Activated CD8-positive, alpha-beta T cell treated with anti-CD3 and anti-CD28 coated beads for 36 hours (primary cell): Measurements from ENCODE around the gene GPR156. TPM values are rescaled to one million over a fixed set of nuclear protein-coding genes. Genes with fewer than 3 reads are reported as not detected.

Source experiments
- ATAC-seq: fragments of 200-7000 bp; cut with Tn5 transposase; one replicate; pipeline ENCODE4 v1.10.0; 2021; ENCODE audit warnings: mild to moderate bottlenecking, moderate library complexity
- CTCF ChIA-PET: fragments of 350-600 bp; sonication (Branson Sonifier 250); formaldehyde crosslinking; loops from one replicate; lab custom pipeline; 2021; ENCODE audit warnings: antibody characterized with exemption; lab: Charles Lee
- POLR2A ChIA-PET: fragments of 350-600 bp; sonication (Branson Sonifier 250); formaldehyde crosslinking; loops from one replicate; lab custom pipeline; 2021; ENCODE audit warnings: antibody characterized with exemption; lab: Charles Lee
- DNase-seq: peaks from one replicate; pipeline ENCODE4 v3.0.0-alpha.2; 2020
- H3K27ac Mint-ChIP-seq: one replicate; pipeline ENCODE4 v1.8.0; 2021; ENCODE audit warnings: mild to moderate bottlenecking, mixed read lengths
- H3K27me3 Mint-ChIP-seq: one replicate; pipeline ENCODE4 v1.8.0; 2021; ENCODE audit warnings: mixed read lengths
- H3K36me3 Mint-ChIP-seq: one replicate; pipeline ENCODE4 v1.8.0; 2021; ENCODE audit warnings: low read depth, mixed read lengths
- H3K4me1 Mint-ChIP-seq: one replicate; pipeline ENCODE4 v1.8.0; 2021; ENCODE audit warnings: low read depth, mixed read lengths
- H3K4me3 Mint-ChIP-seq: one replicate; pipeline ENCODE4 v1.8.0; 2021; ENCODE audit warnings: mild to moderate bottlenecking, moderate library complexity, mixed read lengths
- H3K9me3 Mint-ChIP-seq: one replicate; pipeline ENCODE4 v1.8.0; 2021; ENCODE audit warnings: mixed read lengths
- intact Hi-C: fragments of 100-400 bp; cut with micrococcal nuclease; formaldehyde crosslinking; loops from one replicate; pipeline ENCODE4 v1.10.0; 2022
- total RNA-seq, 2 experiments: library from RNA; stranded (reverse); gene quantifications; one replicate each; pipeline ENCODE4 v1.2.3, GENCODE V29; 2021
- TF ChIP-seq, protein P1 (sequence below): fragments of 200-600 bp; IDR thresholded peaks from one replicate; pipeline ENCODE4 v1.8.0; 2022; ENCODE audit warnings: antibody characterized with exemption, mild to moderate bottlenecking

GPR156 gene
- total RNA-seq, 2 experiments from 2014 or later = not detected

- Mint-ChIP-seq H3K4me3 (no peak overlapping the region), H3K4me1 (no peaks in the 10 kb centered on the region), H3K27ac (no peak overlapping the region), H3K27me3 (peaks cover 6% of the 10 kb centered on the region), H3K36me3 (no peaks in the 10 kb centered on the region), H3K9me3 (no peaks in the 10 kb centered on the region)
- no peak for ATAC-seq
- no peak for DNase-seq
- ChIA-PET CTCF (no interaction called here), POLR2A (interaction anchor here (1.0 kb wide), 1 partner anchor 91 kb away, joined by 3 read pairs; no protein-coding TSS in a partner anchor)
- TF ChIP-seq, protein P1, sequence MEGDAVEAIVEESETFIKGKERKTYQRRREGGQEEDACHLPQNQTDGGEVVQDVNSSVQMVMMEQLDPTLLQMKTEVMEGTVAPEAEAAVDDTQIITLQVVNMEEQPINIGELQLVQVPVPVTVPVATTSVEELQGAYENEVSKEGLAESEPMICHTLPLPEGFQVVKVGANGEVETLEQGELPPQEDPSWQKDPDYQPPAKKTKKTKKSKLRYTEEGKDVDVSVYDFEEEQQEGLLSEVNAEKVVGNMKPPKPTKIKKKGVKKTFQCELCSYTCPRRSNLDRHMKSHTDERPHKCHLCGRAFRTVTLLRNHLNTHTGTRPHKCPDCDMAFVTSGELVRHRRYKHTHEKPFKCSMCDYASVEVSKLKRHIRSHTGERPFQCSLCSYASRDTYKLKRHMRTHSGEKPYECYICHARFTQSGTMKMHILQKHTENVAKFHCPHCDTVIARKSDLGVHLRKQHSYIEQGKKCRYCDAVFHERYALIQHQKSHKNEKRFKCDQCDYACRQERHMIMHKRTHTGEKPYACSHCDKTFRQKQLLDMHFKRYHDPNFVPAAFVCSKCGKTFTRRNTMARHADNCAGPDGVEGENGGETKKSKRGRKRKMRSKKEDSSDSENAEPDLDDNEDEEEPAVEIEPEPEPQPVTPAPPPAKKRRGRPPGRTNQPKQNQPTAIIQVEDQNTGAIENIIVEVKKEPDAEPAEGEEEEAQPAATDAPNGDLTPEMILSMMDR = no peak
- intact Hi-C loops = no loop called here
These were observed 121.2 kb downstream of the GPR156 start for GRCh38 chr3:120163816-120164215.

DNA sequence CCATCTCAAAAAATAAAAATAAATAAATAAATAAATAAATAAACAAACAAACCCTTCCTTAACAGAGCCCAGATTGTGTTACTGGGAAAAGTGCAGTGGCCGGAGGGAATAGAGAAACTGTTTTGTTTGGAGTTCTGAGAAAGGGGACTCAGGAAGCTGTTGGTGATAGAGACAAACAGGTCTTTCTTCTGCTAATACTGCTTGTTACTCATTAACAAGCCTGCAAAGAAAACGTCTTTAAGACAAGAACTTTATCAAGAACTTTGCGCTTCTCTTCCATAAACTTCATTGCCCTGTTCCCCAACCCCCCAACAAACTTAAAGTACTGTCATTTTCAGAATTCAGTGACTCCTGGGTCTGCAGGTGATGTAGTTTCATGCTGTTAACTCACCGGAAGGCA, 122.0 kb downstream of the GPR156 start:
- H3K9me3 Mint-ChIP-seq = no peaks in the 10 kb centered on the region
- H3K4me1 Mint-ChIP-seq = no peaks in the 10 kb centered on the region
- H3K27ac Mint-ChIP-seq = no peak overlapping the region
- peaks cover 6% of the 10 kb centered on the region for H3K27me3 Mint-ChIP-seq
- no peak for ATAC-seq
- TF ChIP-seq, protein P1 = no peak
- intact Hi-C loops = no loop called here
- ChIA-PET POLR2A (no interaction called here), CTCF (no interaction called here)
- no peak overlapping the region for H3K4me3 Mint-ChIP-seq
- no peak for DNase-seq
- H3K36me3 Mint-ChIP-seq = no peaks in the 10 kb centered on the region

- H3K4me1 Mint-ChIP-seq = no peaks in the 10 kb centered on the region
- no peak for DNase-seq
- H3K36me3 Mint-ChIP-seq = no peaks in the 10 kb centered on the region
- ChIA-PET CTCF (no interaction called here), POLR2A (no interaction called here)
- TF ChIP-seq, protein P1 = no peak
- no peak overlapping the region for H3K27ac Mint-ChIP-seq
- no peaks in the 10 kb centered on the region for H3K9me3 Mint-ChIP-seq
- no peak for ATAC-seq
- intact Hi-C loops = no loop called here
- no peak overlapping the region for H3K4me3 Mint-ChIP-seq
- peaks cover 6% of the 10 kb centered on the region for H3K27me3 Mint-ChIP-seq
These were observed 122.6 kb downstream of the GPR156 start for GRCh38 chr3:120162400-120162799.

DNA sequence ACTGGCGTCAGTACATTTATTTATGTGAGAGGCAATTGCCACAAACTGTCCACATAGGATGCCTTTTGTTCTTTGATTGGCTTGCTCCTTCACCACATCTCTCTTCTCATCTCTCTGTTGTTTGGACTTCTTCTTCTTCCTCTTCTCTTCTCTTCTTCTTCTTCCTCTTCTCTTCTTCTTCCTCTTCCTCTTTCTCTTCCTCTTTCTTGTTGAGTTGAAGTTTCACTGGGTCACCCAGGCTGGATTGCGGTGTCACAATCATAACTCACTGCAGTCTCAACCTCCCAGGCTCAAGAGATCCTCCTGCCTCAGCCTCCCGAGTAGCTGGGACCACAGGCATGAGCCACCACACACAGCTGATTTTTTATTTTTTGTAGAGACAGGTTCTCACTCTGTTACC, 123.1 kb downstream of the GPR156 start:
- no peak for DNase-seq
- TF ChIP-seq, protein P1 = no peak
- H3K27ac Mint-ChIP-seq = no peak overlapping the region
- ChIA-PET POLR2A (no interaction called here), CTCF (no interaction called here)
- H3K9me3 Mint-ChIP-seq = no peaks in the 10 kb centered on the region
- no peak overlapping the region for H3K4me3 Mint-ChIP-seq
- intact Hi-C loops = no loop called here
- H3K36me3 Mint-ChIP-seq = no peaks in the 10 kb centered on the region
- peaks cover 6% of the 10 kb centered on the region for H3K27me3 Mint-ChIP-seq
- no peaks in the 10 kb centered on the region for H3K4me1 Mint-ChIP-seq
- ATAC-seq = no peak

GRCh38 chr3:120160050-120160449, 125.0 kb downstream of the GPR156 start:
- TF ChIP-seq, protein P1 = no peak
- H3K36me3 Mint-ChIP-seq = peaks cover 9% of the 10 kb centered on the region
- intact Hi-C loops = no loop called here
- no peak overlapping the region for H3K27ac Mint-ChIP-seq
- ATAC-seq = no peak
- no peak overlapping the region for H3K4me3 Mint-ChIP-seq
- POLR2A ChIA-PET = interaction anchor here (0.6 kb wide), 1 partner anchor 278 kb away, joined by 3 read pairs; no protein-coding TSS in a partner anchor
- no peak for DNase-seq
- CTCF ChIA-PET = no interaction called here
- H3K4me1 Mint-ChIP-seq = no peaks in the 10 kb centered on the region
- peaks cover 10% of the 10 kb centered on the region for H3K9me3 Mint-ChIP-seq
- peaks cover 6% of the 10 kb centered on the region for H3K27me3 Mint-ChIP-seq
